Measurements from ENCODE around the gene TBC1D5.

DNA sequence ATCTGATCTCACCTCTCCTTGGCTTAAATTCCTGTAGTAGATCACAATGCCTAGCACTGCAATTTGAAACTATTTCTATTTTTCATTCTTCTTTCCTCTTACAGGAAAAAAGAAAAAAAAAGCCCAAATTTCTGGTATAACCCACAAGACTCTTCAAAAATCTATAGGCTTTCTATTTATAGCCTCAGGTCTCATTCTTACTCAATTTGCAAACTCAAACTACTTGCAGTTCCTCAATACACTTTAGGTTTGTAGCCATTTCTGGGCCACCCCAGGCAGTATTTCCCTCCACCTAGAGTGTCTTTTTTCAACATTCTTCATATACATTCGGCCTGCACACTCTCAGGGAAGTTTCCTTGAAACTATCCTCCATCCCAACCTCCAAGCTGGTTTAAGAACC, 169.0 kb downstream of the TBC1D5 start:
- TF ChIP-seq POLR2AphosphoS2 (conservative IDR thresholded peaks at IDR 0.05; ENCODE audit: low read length), result no peak
- TF ChIP-seq NPAS2 (CRISPR knock-in tag; IDR thresholded peaks at IDR 0.05; ENCODE audit: borderline replicate concordance), result no peak
- TF ChIP-seq POLR2A (IDR thresholded peaks at IDR 0.05; ENCODE audit: low read length), result no peak
- no peak for TF ChIP-seq MAFK (IDR thresholded peaks at IDR 0.05; ENCODE audit: partially characterized antibody)
- TF ChIP-seq CBX8 (IDR thresholded peaks at IDR 0.05), result no peak
- TF ChIP-seq, protein P1, sequence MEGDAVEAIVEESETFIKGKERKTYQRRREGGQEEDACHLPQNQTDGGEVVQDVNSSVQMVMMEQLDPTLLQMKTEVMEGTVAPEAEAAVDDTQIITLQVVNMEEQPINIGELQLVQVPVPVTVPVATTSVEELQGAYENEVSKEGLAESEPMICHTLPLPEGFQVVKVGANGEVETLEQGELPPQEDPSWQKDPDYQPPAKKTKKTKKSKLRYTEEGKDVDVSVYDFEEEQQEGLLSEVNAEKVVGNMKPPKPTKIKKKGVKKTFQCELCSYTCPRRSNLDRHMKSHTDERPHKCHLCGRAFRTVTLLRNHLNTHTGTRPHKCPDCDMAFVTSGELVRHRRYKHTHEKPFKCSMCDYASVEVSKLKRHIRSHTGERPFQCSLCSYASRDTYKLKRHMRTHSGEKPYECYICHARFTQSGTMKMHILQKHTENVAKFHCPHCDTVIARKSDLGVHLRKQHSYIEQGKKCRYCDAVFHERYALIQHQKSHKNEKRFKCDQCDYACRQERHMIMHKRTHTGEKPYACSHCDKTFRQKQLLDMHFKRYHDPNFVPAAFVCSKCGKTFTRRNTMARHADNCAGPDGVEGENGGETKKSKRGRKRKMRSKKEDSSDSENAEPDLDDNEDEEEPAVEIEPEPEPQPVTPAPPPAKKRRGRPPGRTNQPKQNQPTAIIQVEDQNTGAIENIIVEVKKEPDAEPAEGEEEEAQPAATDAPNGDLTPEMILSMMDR (IDR thresholded peaks at IDR 0.05), result no peak
- TF ChIP-seq, protein P2, sequence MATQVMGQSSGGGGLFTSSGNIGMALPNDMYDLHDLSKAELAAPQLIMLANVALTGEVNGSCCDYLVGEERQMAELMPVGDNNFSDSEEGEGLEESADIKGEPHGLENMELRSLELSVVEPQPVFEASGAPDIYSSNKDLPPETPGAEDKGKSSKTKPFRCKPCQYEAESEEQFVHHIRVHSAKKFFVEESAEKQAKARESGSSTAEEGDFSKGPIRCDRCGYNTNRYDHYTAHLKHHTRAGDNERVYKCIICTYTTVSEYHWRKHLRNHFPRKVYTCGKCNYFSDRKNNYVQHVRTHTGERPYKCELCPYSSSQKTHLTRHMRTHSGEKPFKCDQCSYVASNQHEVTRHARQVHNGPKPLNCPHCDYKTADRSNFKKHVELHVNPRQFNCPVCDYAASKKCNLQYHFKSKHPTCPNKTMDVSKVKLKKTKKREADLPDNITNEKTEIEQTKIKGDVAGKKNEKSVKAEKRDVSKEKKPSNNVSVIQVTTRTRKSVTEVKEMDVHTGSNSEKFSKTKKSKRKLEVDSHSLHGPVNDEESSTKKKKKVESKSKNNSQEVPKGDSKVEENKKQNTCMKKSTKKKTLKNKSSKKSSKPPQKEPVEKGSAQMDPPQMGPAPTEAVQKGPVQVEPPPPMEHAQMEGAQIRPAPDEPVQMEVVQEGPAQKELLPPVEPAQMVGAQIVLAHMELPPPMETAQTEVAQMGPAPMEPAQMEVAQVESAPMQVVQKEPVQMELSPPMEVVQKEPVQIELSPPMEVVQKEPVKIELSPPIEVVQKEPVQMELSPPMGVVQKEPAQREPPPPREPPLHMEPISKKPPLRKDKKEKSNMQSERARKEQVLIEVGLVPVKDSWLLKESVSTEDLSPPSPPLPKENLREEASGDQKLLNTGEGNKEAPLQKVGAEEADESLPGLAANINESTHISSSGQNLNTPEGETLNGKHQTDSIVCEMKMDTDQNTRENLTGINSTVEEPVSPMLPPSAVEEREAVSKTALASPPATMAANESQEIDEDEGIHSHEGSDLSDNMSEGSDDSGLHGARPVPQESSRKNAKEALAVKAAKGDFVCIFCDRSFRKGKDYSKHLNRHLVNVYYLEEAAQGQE (IDR thresholded peaks at IDR 0.05), result no peak
- no peak for TF ChIP-seq SREBF2 (IDR thresholded peaks at IDR 0.05)

Data from A549 (cell line).